Astrocyte (in vitro differentiated cells and primary cell): Measurements from ENCODE around the gene MRPL40.

Experiments used
- CTCF ChIP-seq: IDR thresholded peaks from 2 replicates; pipeline ENCODE4 v1.5.1; 2011; ENCODE audit warnings: low read depth, mild to moderate bottlenecking, inconsistent platforms, low read length, moderate library complexity; ENCODE audit not compliant: insufficient read depth
- EZH2 ChIP-seq: IDR thresholded peaks from 2 replicates; pipeline ENCODE4 v1.6.1; 2012; ENCODE audit warnings: mild to moderate bottlenecking, low read length, inconsistent platforms; ENCODE audit not compliant: insufficient read depth

- no peak for TF ChIP-seq CTCF
- no peak for TF ChIP-seq EZH2
Observed at GRCh38 chr22:19387038-19387437, 45.3 kb upstream of the MRPL40 start.
